Common myeloid progenitor, CD34-positive (primary cell): ENCODE measurements around the gene TCN1.
"Not testable (repeated sequence)": the region's sequence is repeated elsewhere in the genome, so short reads cannot be mapped to it uniquely, and the experiment has no call there.

Source experiments
- CTCF ChIA-PET: fragments of 350-600 bp; sonication (Branson Sonifier 250); formaldehyde crosslinking; loops from one replicate; lab custom pipeline; 2021; ENCODE audit warnings: antibody characterized with exemption; lab: Charles Lee
- POLR2A ChIA-PET: fragments of 350-600 bp; sonication (Branson Sonifier 250); formaldehyde crosslinking; loops from one replicate; lab custom pipeline; 2021; ENCODE audit warnings: antibody characterized with exemption; lab: Charles Lee
- DNase-seq, 3 donors: peaks; one replicate each; pipeline versions ENCODE4 v3.0.0 to v3.0.0-alpha.2; 2013
- H3K27ac ChIP-seq, 2 experiments: 1 replicate in 1 of 2; 2 replicates in 1 of 2; pipeline ENCODE4 v1.7.0; 2013; ENCODE audit warnings: inconsistent platforms in 2 of 2, low read length in 2 of 2, mild to moderate bottlenecking in 2 of 2, low read depth in 1 of 2, moderate library complexity in 1 of 2; ENCODE audit not compliant: severe bottlenecking in 2 of 2, insufficient read depth in 1 of 2, poor library complexity in 1 of 2
- H3K27me3 ChIP-seq, 5 experiments: replicated peaks in 2 of 5; 1 replicate in 3 of 5; 2 replicates in 2 of 5; pipeline versions ENCODE4 v1.6.1 to v1.7.0; 2013; ENCODE audit warnings: low read length in 4 of 5, mild to moderate bottlenecking in 2 of 5, moderate library complexity in 2 of 5, inconsistent platforms in 1 of 5; ENCODE audit not compliant: insufficient read depth in 5 of 5, control insufficient read depth in 4 of 5
- H3K36me3 ChIP-seq, 4 experiments: 1 replicate in 2 of 4; 2 replicates in 2 of 4; pipeline versions ENCODE4 v1.6.1 to v1.7.0; 2013; ENCODE audit warnings: low read length in 3 of 4, control low read depth in 1 of 4, mild to moderate bottlenecking in 1 of 4; ENCODE audit not compliant: control insufficient read depth in 4 of 4, insufficient read depth in 4 of 4
- H3K4me1 ChIP-seq, 4 experiments: 1 replicate in 3 of 4; 2 replicates in 1 of 4; pipeline versions ENCODE4 v1.6.1 to v1.7.1; 2013; ENCODE audit warnings: low read length in 3 of 4, mild to moderate bottlenecking in 3 of 4, control low read depth in 1 of 4, inconsistent platforms in 1 of 4, moderate library complexity in 1 of 4; ENCODE audit not compliant: control insufficient read depth in 4 of 4, insufficient read depth in 4 of 4; ENCODE audit errors: control extremely low read depth in 1 of 4
- H3K4me3 ChIP-seq, 7 experiments: 1 replicate in 4 of 7; 2 replicates in 3 of 7; pipeline versions ENCODE4 v1.5.1 to v1.7.0; 2013; ENCODE audit warnings: mild to moderate bottlenecking in 7 of 7, low read length in 6 of 7, moderate library complexity in 6 of 7, inconsistent platforms in 2 of 7, low read depth in 2 of 7, control low read depth in 1 of 7; ENCODE audit not compliant: insufficient read depth in 4 of 7, control insufficient read depth in 1 of 7; ENCODE audit errors: extremely low read depth in 1 of 7
- H3K9me3 ChIP-seq, 5 experiments: 1 replicate in 4 of 5; 2 replicates in 1 of 5; pipeline versions ENCODE4 v1.6.1 to v1.7.1; 2013; ENCODE audit warnings: low read length in 4 of 5, mild to moderate bottlenecking in 2 of 5, inconsistent platforms in 1 of 5, low read depth in 1 of 5, moderate library complexity in 1 of 5; ENCODE audit not compliant: control insufficient read depth in 4 of 5, insufficient read depth in 2 of 5; ENCODE audit errors: control extremely low read depth in 1 of 5
- WGBS: methylation state at CpG from one replicate; pipeline ENCODE4 v1.1.5; 2013; ENCODE audit not compliant: insufficient coverage; 5-methylcytosine and 5-hydroxymethylcytosine counted together

The TCN1 gene

DNA sequence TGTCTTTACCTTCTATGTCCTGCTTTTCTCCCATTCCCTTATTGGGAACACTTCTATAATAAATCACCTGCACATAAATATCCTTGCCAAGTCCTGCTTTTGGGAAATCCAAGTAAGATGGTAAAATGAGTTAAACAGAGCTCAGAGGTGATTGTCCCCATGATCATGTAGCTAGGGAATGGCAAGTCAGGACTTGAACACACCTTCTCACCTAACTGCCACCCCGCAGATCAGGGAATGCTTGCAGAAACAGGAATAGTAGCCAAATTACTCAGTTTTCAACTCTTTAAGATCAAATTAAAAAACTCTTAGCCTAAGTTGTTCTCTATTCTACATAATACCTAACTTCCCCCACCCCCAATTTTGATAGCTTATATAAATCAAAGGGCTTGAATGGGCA is 28.3 kb upstream of the TCN1 start:
- no peaks in the 10 kb centered on the region for H3K36me3 ChIP-seq
- no peaks in the 10 kb centered on the region for H3K27me3 ChIP-seq
- peaks cover 0 to 2% (median 0%) of the 10 kb centered on the region in 5 experiments for H3K9me3 ChIP-seq
- CTCF ChIA-PET, result no interaction called here
- H3K4me3 ChIP-seq, result no peak overlapping the region
- H3K27ac ChIP-seq, result no peak overlapping the region
- 100% methylated on average over 1 of the region's 1 CpG for WGBS
- POLR2A ChIA-PET, result interaction anchor here (0.7 kb wide), 1 partner anchor 45 kb away, joined by 3 read pairs; no protein-coding TSS in a partner anchor
- no peak for DNase-seq
- peaks cover 0 to 10% (median 3%) of the 10 kb centered on the region in 4 experiments for H3K4me1 ChIP-seq

- H3K4me3 ChIP-seq, result peak overlapping the region in 2 of 7 experiments; percentile 52 to 56
- 23% methylated on average over 4 of the region's 4 CpGs for WGBS
- DNase-seq, result peak; percentile 16 to 81 (median 72)
- H3K27me3 ChIP-seq, result no peaks in the 10 kb centered on the region
- H3K36me3 ChIP-seq, result no peaks in the 10 kb centered on the region
- H3K4me1 ChIP-seq, result peaks cover 0 to 10% (median 3%) of the 10 kb centered on the region in 4 experiments
- POLR2A ChIA-PET, result no interaction called here
- H3K9me3 ChIP-seq, result peaks cover 0 to 12% (median 0%) of the 10 kb centered on the region in 5 experiments
- H3K27ac ChIP-seq, result no peak overlapping the region
- CTCF ChIA-PET, result interaction anchor here (0.6 kb wide), 1 partner anchor 22 kb away, joined by 3 read pairs; no protein-coding TSS in a partner anchor
Measured at GRCh38 chr11:59891781-59892181, 25.5 kb upstream of the TCN1 start.

- peaks cover 0 to 15% (median 0%) of the 10 kb centered on the region in 5 experiments for H3K9me3 ChIP-seq
- CTCF ChIA-PET, H3K36me3 ChIP-seq, H3K27ac ChIP-seq, DNase-seq, H3K4me3 ChIP-seq, H3K27me3 ChIP-seq, POLR2A ChIA-PET, H3K4me1 ChIP-seq: not testable (repeated sequence)
Measured at GRCh38 chr11:59887156-59887555, 20.9 kb upstream of the TCN1 start.

GRCh38 chr11:59883597-59883996 is 17.3 kb upstream of the TCN1 start:
- H3K27me3 ChIP-seq, result no peaks in the 10 kb centered on the region
- no peaks in the 10 kb centered on the region for H3K36me3 ChIP-seq
- H3K9me3 ChIP-seq, result peaks cover 0 to 9% (median 0%) of the 10 kb centered on the region in 5 experiments
- no peak overlapping the region for H3K4me3 ChIP-seq
- ChIA-PET CTCF (no interaction called here), POLR2A (no interaction called here)
- WGBS, result 100% methylated on average over 1 of the region's 1 CpG
- no peaks in the 10 kb centered on the region for H3K4me1 ChIP-seq
- no peak for DNase-seq
- H3K27ac ChIP-seq, result no peak overlapping the region

DNA sequence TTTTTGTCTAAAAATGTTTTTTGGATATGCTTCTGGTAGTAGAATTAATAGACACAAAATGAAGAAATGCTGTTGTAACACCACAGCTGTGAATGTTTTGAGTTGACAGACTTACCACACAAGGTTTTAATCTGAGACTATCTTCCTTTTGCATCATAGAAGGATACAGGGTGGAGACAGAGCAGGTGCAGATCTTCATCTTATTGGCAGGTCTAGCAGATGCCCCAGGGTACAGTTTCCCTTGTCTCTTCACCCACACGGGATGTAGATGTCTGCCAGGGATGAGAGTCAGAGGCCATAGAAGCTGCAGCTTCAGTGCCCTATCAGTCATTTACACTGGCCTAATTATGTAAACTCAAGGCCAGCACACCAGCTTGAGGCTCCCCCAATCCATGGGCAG is 13.3 kb upstream of the TCN1 start:
- Histone ChIP-seq H3K4me3 (no peak overlapping the region), H3K9me3 (no peaks in the 10 kb centered on the region), H3K36me3 (no peaks in the 10 kb centered on the region), H3K27me3 (no peaks in the 10 kb centered on the region), H3K4me1 (no peaks in the 10 kb centered on the region), H3K27ac (no peak overlapping the region)
- no peak for DNase-seq
- POLR2A ChIA-PET, result no interaction called here
- 88% methylated on average over 1 of the region's 1 CpG for WGBS
- CTCF ChIA-PET, result no interaction called here

DNA sequence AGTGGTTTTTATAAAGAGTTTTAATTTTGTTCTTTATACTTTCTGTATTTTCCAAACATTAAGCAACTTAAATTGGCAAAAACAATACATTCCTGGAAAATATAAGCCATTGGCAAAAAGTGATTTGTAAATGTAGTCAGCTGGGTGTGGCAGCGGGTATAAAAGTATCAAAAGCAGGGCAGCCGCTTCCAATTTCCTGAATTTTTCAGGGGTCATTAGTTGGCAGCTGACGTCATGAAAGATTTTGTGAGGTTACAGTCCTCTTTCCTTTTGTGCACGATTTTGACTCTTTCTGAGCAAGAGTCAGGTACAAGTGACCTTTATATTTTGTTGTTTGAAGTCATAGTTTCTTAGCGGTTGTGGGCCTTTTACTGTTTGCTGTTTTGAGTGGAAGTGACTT is 12.3 kb upstream of the TCN1 start, which contains the start of gene OOSP3:
Gene OOSP3, plus strand, starts transcription at position 208 of the 400 bp plus-strand sequence. Its CDS starts 27 bp downstream, at position 235.
- POLR2A ChIA-PET, result no interaction called here
- WGBS, result 100% methylated on average over 3 of the region's 5 CpGs
- no peak within 1 kb of the TSS for H3K4me3 ChIP-seq
- DNase-seq, result no peak
- H3K36me3 ChIP-seq, result no peaks in the 10 kb centered on the region
- H3K4me1 ChIP-seq, result no peaks in the 10 kb centered on the region
- H3K9me3 ChIP-seq, result no peaks in the 10 kb centered on the region
- no peaks in the 10 kb centered on the region for H3K27me3 ChIP-seq
- CTCF ChIA-PET, result no interaction called here
- no peak within 1 kb of the TSS for H3K27ac ChIP-seq

GRCh38 chr11:59877784-59878183 is 11.5 kb upstream of the TCN1 start:
- POLR2A ChIA-PET, result no interaction called here
- CTCF ChIA-PET, result no interaction called here
- DNase-seq, result no peak
- Histone ChIP-seq H3K36me3 (no peaks in the 10 kb centered on the region), H3K4me1 (no peaks in the 10 kb centered on the region), H3K27ac (no peak overlapping the region), H3K27me3 (no peaks in the 10 kb centered on the region), H3K9me3 (no peaks in the 10 kb centered on the region), H3K4me3 (no peak overlapping the region)
